Endothelial cell of umbilical vein (primary cell): ENCODE data around the gene CXCR5. TPM values are rescaled to one million over a fixed set of nuclear protein-coding genes. Genes with fewer than 3 reads are reported as not detected.

Experiments used
- BruUV-seq: library from RNA; stranded (reverse); fragments of 400-500 nt; replicated peaks from 2 replicates; lab custom pipeline; 2021; lab: Mats Ljungman, UMichigan
- CTCF ChIA-PET: fragments of 300-600, 350-600 bp; sonication (Branson Sonifier 250); formaldehyde crosslinking; loops from one replicate; lab custom pipeline; 2021; ENCODE audit warnings: antibody characterized with exemption, inconsistent platforms; lab: Charles Lee
- POLR2A ChIA-PET: fragments of 300-600, 350-600 bp; sonication (Branson Sonifier 250); formaldehyde crosslinking; loops from one replicate; lab custom pipeline; 2021; ENCODE audit warnings: antibody characterized with exemption, inconsistent platforms; lab: Charles Lee
- DNase-seq: peaks from one replicate; pipeline ENCODE4 v3.0.0-alpha.2; 2011; ENCODE audit warnings: low read depth, low spot score
- FAIRE-seq: peaks from 2 replicates; lab custom pipeline; 2011; peaks lifted over from hg19 to GRCh38; lab: Jason Lieb, UNC
- H2AFZ ChIP-seq: 2 replicates; pipeline ENCODE4 v1.6.0; 2012; ENCODE audit warnings: low read depth, low read length, control low read depth, inconsistent platforms
- H3K27ac ChIP-seq: 2 replicates; pipeline ENCODE4 v1.5.1; 2011; ENCODE audit warnings: low read depth, mild to moderate bottlenecking, control low read depth, low read length, moderate library complexity; ENCODE audit not compliant: insufficient read depth
- H3K27me3 ChIP-seq, 2 experiments: 2 replicates each; pipeline versions ENCODE4 v1.6.0 to v1.6.1; 2011; ENCODE audit warnings: low read length in 2 of 2, mixed read lengths in 1 of 2; ENCODE audit not compliant: control insufficient read depth in 2 of 2, insufficient read depth in 2 of 2
- H3K36me3 ChIP-seq, 2 experiments: 2 replicates in 1 of 2; 3 replicates in 1 of 2; pipeline ENCODE4 v1.5.1; 2011; ENCODE audit warnings: low read length in 2 of 2, mild to moderate bottlenecking in 1 of 2, moderate library complexity in 1 of 2; ENCODE audit not compliant: control insufficient read depth in 2 of 2, insufficient read depth in 2 of 2; ENCODE audit errors: extremely low read depth in 1 of 2
- H3K4me1 ChIP-seq: 3 replicates; pipeline ENCODE4 v1.5.1; 2011; ENCODE audit warnings: mild to moderate bottlenecking, low read length; ENCODE audit not compliant: control insufficient read depth, insufficient read depth; ENCODE audit errors: extremely low read depth
- H3K4me2 ChIP-seq: 2 replicates; pipeline ENCODE4 v1.6.1; 2011; ENCODE audit warnings: low read length, control low read depth, mixed read lengths; ENCODE audit not compliant: insufficient read depth
- H3K4me3 ChIP-seq, 3 experiments: fragments of 200-600 bp in 1 of 3; sonication (generic), shearing (Covaris generic) in 1 of 3; replicated peaks in 1 of 3; 2 replicates each; pipeline ENCODE4 v1.5.1; 2011 to 2016; ENCODE audit warnings: control low read depth in 3 of 3, low read length in 3 of 3, mild to moderate bottlenecking in 2 of 3, inconsistent platforms in 1 of 3, low read depth in 1 of 3, moderate library complexity in 1 of 3; ENCODE audit not compliant: insufficient read depth in 1 of 3
- H3K79me2 ChIP-seq: 2 replicates; pipeline ENCODE4 v1.6.0; 2012; ENCODE audit warnings: low read length, inconsistent platforms; ENCODE audit not compliant: control insufficient read depth, insufficient read depth
- H3K9ac ChIP-seq: replicated peaks from 2 replicates; pipeline ENCODE3; 2011; ENCODE audit warnings: low read length, control low read depth; ENCODE audit not compliant: insufficient read depth; ENCODE audit errors: extremely low read depth
- H3K9me1 ChIP-seq: replicated peaks from 3 replicates; pipeline ENCODE4 v1.6.0; 2011; ENCODE audit warnings: mild to moderate bottlenecking, low read length; ENCODE audit not compliant: control insufficient read depth, insufficient read depth; ENCODE audit errors: extremely low read depth
- H3K9me3 ChIP-seq: replicated peaks from 2 replicates; pipeline ENCODE4 v1.5.1; 2012; ENCODE audit warnings: low read length, inconsistent platforms; ENCODE audit not compliant: control insufficient read depth, insufficient read depth
- H4K20me1 ChIP-seq: replicated peaks from 2 replicates; pipeline ENCODE3; 2011; ENCODE audit warnings: mild to moderate bottlenecking, low read length; ENCODE audit not compliant: control insufficient read depth, insufficient read depth; ENCODE audit errors: extremely low read depth
- EZH2 ChIP-seq: IDR thresholded peaks from 2 replicates; pipeline ENCODE4 v1.6.1; 2012; ENCODE audit warnings: borderline replicate concordance, low read depth, mild to moderate bottlenecking, moderate library complexity, low read length, inconsistent platforms; ENCODE audit not compliant: severe bottlenecking
- FOS ChIP-seq: IDR thresholded peaks from 2 replicates; pipeline ENCODE4 v1.6.1; 2011; ENCODE audit warnings: mild to moderate bottlenecking, low read length, moderate library complexity, borderline replicate concordance; ENCODE audit not compliant: insufficient read depth
- GATA2 ChIP-seq: IDR thresholded peaks from 2 replicates; pipeline ENCODE4 v1.7.0; 2011; ENCODE audit warnings: low read depth, mild to moderate bottlenecking, moderate library complexity, mixed read lengths, low read length; ENCODE audit not compliant: insufficient read length, insufficient read depth
- JUN ChIP-seq: IDR thresholded peaks from 2 replicates; pipeline ENCODE4 v1.6.1; 2011; ENCODE audit warnings: borderline replicate concordance, low read depth; ENCODE audit not compliant: insufficient read length, insufficient read depth
- POLR2AphosphoS5 ChIP-seq: IDR thresholded peaks from 2 replicates; pipeline ENCODE4 v1.6.1; 2012; ENCODE audit warnings: low read depth, mild to moderate bottlenecking, control low read depth, low read length, moderate library complexity; ENCODE audit not compliant: insufficient read depth
- dilution Hi-C: fragments of 300-500 bp; cut with MboI; formaldehyde crosslinking; loops from one replicate; pipeline ENCODE4 v1.15.0; 2019; ENCODE audit warnings: low sequenced_read_pairs; ENCODE audit not compliant: extremely low pct_ligation_motif_present
- intact Hi-C: fragments of 100-400 bp; cut with micrococcal nuclease; formaldehyde crosslinking; loops from one replicate; pipeline ENCODE4 v1.10.0; 2022
- polyA plus RNA-seq, 4 experiments: library from polyadenylated mRNA; depleted of rRNA in 3 of 4; stranded (reverse) in 3 of 4; unstranded in 1 of 4; fragments of >200 nt; gene quantifications; 2 replicates each; pipeline versions ENCODE4 v1.2.1 to v1.2.3, GENCODE V29; 2011 to 2012; ENCODE audit warnings: missing spikeins in 1 of 4
- total RNA-seq: library from RNA; stranded (reverse); gene quantifications from 2 replicates; pipeline ENCODE4 v1.2.3, GENCODE V29; 2021
- TF ChIP-seq, protein P1 (sequence below): IDR thresholded peaks from 2 replicates; pipeline ENCODE4 v1.6.1; 2011; ENCODE audit not compliant: insufficient read depth, insufficient read length

CXCR5 gene
- total and polyA plus RNA-seq, 2 donors (not counting 3 experiments of a cell fraction or from before 2014, with no cell fraction given): not detected

DNA sequence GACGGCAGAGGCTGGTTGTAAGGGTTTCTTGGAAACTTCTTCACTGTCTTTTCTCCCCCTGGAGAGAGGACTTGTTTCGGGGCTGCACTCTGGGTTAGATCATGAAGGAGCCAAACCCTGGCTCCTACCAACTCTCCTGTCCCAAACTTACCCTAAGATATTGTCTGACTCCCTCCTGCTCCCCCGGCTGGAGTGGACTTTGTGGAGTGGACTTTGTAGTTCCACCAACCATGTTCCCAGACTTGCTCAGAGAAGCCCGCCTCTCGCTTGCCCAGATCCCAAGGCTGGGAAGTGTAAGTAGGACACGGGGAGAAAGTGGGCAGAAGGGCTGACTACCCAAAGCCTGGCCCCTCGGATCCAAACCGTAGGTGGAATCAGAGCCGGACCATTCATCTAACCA is 1.2 kb downstream of the CXCR5 start:
- TF ChIP-seq JUN: no peak
- TF ChIP-seq EZH2: no peak
- TF ChIP-seq, protein P1, sequence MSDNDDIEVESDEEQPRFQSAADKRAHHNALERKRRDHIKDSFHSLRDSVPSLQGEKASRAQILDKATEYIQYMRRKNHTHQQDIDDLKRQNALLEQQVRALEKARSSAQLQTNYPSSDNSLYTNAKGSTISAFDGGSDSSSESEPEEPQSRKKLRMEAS: no peak
- no peak for TF ChIP-seq FOS
- no peak for TF ChIP-seq POLR2AphosphoS5
- Histone ChIP-seq H3K4me3 (no peak overlapping the region), H3K4me1 (no peaks in the 10 kb centered on the region), H3K27me3 (peaks cover 8 to 16% of the 10 kb centered on the region in 2 experiments), H3K9me1 (no peaks in the 10 kb centered on the region), H3K79me2 (no peaks in the 10 kb centered on the region), H3K4me2 (no peak overlapping the region), H4K20me1 (no peaks in the 10 kb centered on the region), H2AFZ (no peak overlapping the region), H3K9me3 (no peaks in the 10 kb centered on the region), H3K36me3 (no peaks in the 10 kb centered on the region), H3K27ac (no peak overlapping the region), H3K9ac (no peak overlapping the region)
- ChIA-PET CTCF (no interaction called here), POLR2A (no interaction called here)
- DNase-seq (no peak), FAIRE-seq (no peak)
- dilution Hi-C loops (no loop called here), intact Hi-C loops (no loop called here)
- no TSS peak for BruUV-seq

DNA sequence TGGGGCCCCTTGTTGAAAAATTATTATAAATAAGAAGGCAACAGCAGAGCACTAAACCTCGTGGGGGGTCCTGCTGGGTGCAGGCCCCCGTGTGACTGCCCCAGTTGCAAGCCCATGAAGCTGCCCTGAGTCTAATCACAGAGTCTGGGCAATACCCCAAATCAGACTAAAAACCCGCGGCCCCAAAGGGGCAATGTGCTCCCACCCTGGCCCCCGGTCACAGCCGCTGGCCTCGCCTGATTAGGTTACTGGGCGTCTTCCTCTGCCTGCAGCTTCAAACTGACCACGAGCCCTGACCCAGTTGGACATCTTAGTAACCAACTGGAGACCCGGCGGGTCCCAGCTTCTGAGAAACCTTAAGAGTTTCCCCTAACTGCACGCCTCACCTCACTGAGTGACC is 1.6 kb downstream of the CXCR5 start:
- no peak overlapping the region for H3K4me2 ChIP-seq
- no peaks in the 10 kb centered on the region for H3K36me3 ChIP-seq
- H3K4me3 ChIP-seq: no peak overlapping the region
- dilution Hi-C loops (no loop called here), intact Hi-C loops (no loop called here)
- no peaks in the 10 kb centered on the region for H3K9me1 ChIP-seq
- ChIA-PET POLR2A (no interaction called here), CTCF (no interaction called here)
- no peaks in the 10 kb centered on the region for H3K4me1 ChIP-seq
- no peaks in the 10 kb centered on the region for H3K79me2 ChIP-seq
- no peak for TF ChIP-seq GATA2
- H3K27me3 ChIP-seq: peaks cover 8 to 16% of the 10 kb centered on the region in 2 experiments
- no peaks in the 10 kb centered on the region for H3K9me3 ChIP-seq
- no peak overlapping the region for H2AFZ ChIP-seq
- H3K9ac ChIP-seq: no peak overlapping the region
- H4K20me1 ChIP-seq: no peaks in the 10 kb centered on the region
- no peak for FAIRE-seq
- BruUV-seq: no TSS peak
- DNase-seq: no peak
- H3K27ac ChIP-seq: no peak overlapping the region
